ENCODE data around the gene ST6GALNAC2.
"Not testable (repeated sequence)": the region's sequence is repeated elsewhere in the genome, so short reads cannot be mapped to it uniquely, and the experiment has no call there.

ST6GALNAC2 gene

DNA sequence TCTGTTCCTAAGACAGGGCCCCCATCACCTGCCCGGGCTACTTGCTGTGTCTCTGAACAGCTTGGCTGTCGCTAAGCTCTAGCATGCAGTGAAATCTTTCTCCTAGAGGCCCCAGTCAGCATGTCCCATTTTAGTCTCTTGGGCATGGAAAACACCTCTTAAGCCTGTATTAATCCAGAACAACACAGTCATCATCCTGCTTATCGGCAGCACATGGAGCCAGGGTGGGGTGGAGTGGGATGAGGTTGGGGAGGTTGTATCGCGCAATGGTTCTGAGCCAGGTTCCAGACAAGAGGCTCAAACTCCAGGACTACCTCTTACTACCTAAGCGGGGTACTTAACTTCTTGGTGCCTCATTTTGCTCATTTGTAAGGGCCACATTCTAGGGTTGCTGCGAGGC lies 7.8 kb downstream of the ST6GALNAC2 start:
- DNase-seq = no peak
- in situ Hi-C loops (cut with HindIII; ENCODE audit: low pct_ligation_motif_present, low pct_unique_long_range_greater_than_20kb, low sequenced_read_pairs) = loop anchor here (10.0 kb wide), 1 partner anchor 67 kb away; the partner anchor contains the start of gene ST6GALNAC1

DNA sequence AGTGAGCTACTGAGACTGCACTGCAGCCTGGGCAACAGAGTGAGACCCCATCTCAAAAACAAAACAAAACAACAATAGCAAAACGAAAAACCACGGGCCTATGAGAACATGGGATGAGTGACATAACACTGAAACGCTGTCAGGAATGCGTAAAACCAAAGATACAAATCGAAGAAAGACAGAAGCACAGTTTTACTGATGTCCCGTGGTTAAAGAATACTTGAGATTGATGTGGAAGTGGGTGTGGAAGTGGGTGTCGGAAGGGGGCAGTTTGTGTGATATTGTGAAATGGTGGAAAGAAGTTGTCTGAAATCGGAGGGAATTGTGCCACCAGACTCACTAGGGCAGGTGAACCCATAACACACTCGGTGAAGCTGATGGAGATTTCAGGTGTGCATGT lies 9.5 kb downstream of the ST6GALNAC2 start:
- in situ Hi-C loops (cut with HindIII; ENCODE audit: low pct_ligation_motif_present, low pct_unique_long_range_greater_than_20kb, low sequenced_read_pairs) = loop anchor here (10.0 kb wide), 1 partner anchor 69 kb away; the partner anchor contains the start of gene ST6GALNAC1
- no peak for DNase-seq

DNA sequence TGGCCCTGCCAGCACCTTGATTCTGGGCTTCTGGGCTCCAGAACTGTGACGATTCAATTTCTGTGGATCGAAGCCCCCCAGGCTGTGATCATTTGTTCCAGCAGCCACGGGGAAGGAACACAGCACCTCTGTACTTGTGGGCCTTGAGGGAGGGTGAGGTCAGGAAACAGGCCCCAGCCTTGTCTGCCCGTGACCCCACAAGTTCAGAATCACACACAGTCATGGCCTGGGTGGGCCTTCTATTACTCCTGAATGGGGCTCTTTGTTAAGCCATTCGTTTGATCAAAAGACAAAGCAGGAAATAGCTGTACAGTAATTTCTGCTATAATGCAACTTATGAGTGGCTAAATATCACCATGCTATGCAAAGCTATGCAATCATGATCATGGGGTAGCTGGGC lies 10.1 kb downstream of the ST6GALNAC2 start:
- in situ Hi-C loops (cut with HindIII; ENCODE audit: low pct_ligation_motif_present, low pct_unique_long_range_greater_than_20kb, low sequenced_read_pairs) = loop anchor here (10.0 kb wide), 1 partner anchor 69 kb away; the partner anchor contains the start of gene ST6GALNAC1
- DNase-seq = no peak

DNA sequence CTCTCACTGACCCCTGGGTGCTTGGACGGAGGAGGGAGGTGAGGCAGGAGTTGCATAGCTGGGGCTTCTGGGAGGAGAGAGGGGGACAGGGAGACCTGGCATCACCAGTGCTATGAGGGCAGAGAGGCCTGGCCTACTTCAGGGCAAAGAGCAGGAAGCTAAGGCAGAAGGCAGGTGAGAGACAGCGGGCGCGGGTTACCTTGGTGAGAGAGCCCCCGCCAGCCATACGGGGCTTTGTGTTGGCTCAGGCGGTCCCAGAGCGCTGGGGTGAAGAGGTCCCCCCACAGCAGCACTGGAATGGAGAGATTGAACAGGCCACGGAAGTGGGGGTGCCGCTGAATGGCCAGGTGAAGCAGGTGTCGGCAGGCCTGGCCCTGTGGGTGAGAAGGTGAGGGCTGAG lies 11.5 kb downstream of the ST6GALNAC2 start:
- in situ Hi-C loops (cut with HindIII; ENCODE audit: low pct_ligation_motif_present, low pct_unique_long_range_greater_than_20kb, low sequenced_read_pairs) = loop anchor here (10.0 kb wide), 1 partner anchor 71 kb away; the partner anchor contains the start of gene ST6GALNAC1

DNA sequence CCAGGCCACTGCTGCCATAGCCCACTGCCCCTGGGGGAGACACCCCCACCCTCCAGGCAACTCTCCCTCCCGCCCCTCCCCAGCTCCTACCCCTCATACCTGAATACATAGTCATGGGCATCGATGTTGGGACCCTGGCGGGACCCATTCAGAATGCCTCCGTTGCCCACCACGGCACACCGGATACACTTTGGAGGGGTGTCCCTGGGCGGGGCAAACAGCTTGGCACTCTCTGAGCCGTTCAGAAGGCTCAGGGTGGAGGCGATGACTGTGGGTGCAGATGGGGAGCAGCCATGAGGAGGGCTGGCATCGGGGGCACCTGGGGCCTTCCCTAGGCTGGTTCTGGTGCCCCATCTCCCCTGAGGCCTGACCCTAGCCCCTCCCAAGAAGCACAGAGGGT lies 12.6 kb downstream of the ST6GALNAC2 start:
- in situ Hi-C loops (cut with HindIII; ENCODE audit: low pct_ligation_motif_present, low pct_unique_long_range_greater_than_20kb, low sequenced_read_pairs) = loop anchor here (10.0 kb wide), 1 partner anchor 72 kb away; the partner anchor contains the start of gene ST6GALNAC1
- DNase-seq = no peak

More for the DNA sequence above, 11.5 kb downstream of the ST6GALNAC2 start:
- no peak for DNase-seq

DNA sequence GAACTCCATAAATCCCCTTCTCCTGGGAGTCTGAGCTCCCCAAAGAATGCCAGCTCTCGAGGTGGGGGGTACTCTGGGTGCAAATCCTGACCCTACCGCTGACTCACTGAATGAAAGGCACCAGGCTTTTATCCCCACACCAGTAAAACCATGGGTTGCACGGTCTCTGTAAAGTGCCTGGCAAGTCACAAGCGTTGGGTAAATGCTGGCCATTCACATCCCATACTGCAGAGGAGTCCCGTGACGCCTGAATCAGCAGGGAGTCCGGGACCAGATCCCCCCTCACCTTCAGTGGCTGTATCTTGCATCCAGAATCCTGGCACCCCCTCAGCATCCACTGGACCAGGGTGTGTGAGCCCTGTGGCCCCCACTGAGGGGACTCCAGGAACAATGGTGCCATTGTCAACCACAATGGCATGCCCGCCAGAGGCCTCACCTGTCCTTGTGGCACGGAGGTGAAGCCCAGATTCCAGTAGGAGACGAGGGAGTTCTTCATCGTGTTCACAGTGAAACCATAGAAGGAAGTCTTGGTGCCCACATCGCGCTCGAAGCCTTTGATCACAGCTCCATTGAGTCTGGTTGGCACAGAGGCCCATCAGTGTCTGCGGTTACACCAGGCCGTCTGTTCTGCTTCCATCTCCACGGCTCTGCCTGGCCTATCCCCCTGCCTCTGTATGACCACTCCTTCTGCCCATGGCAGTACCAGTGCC lies 13.3 kb downstream of the ST6GALNAC2 start:
- no peak for DNase-seq
- in situ Hi-C loops (cut with HindIII; ENCODE audit: low pct_ligation_motif_present, low pct_unique_long_range_greater_than_20kb, low sequenced_read_pairs) = loop anchor here (10.0 kb wide), 1 partner anchor 72 kb away; the partner anchor contains the start of gene ST6GALNAC1

DNA sequence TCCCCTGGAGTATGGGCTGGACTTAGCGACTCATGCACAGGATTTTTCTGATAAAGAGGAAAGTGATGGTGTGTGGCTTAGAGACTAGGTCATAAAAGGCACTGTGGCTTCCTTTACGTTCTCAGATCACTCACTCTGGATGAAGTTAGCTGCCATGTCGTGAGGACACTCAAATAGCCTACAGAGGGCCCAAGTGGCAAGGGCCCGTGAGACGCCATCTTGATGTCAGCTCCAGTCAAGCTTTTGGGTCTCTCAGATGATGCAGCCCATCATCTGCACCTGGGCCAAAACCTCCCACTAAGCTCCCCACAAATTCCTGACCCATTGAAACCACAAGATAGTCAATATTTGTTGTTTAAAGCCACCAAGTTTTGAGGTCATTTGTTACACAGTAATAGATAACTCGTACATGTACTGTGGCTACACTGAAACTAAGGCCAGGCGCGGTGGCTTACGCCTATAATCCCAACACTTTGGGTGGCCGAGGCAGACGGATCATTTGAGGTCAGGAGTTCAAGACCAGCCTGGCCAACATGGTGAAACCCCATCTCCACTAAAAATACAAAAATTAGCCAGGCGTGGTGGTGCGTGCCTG lies 14.7 kb downstream of the ST6GALNAC2 start:
- in situ Hi-C loops (cut with HindIII; ENCODE audit: low pct_ligation_motif_present, low pct_unique_long_range_greater_than_20kb, low sequenced_read_pairs) = loop anchor here (10.0 kb wide), 1 partner anchor 74 kb away; the partner anchor contains the start of gene ST6GALNAC1
- no peak for DNase-seq

DNA sequence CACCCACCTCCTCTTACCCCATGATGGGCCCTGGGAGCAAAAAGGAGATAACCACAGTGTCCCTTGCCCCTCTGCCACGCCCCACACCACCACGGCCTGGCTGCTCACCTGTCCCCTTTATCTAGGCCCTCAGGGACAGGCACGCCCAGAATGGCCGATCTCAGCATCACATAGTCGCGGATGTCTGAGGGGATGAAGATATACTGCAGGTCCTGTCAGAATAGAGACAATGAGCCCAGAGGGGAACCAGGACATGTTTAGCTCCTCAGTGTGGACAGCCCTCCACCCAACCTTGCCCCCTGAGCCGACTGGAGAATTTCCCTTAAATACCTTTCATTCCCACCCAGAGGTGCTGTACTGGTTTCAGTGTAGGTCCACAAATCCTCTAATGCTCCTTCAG lies 15.2 kb downstream of the ST6GALNAC2 start:
- DNase-seq = no peak
- in situ Hi-C loops (cut with HindIII; ENCODE audit: low pct_ligation_motif_present, low pct_unique_long_range_greater_than_20kb, low sequenced_read_pairs) = loop anchor here (10.0 kb wide), 1 partner anchor 74 kb away; the partner anchor contains the start of gene ST6GALNAC1

DNA sequence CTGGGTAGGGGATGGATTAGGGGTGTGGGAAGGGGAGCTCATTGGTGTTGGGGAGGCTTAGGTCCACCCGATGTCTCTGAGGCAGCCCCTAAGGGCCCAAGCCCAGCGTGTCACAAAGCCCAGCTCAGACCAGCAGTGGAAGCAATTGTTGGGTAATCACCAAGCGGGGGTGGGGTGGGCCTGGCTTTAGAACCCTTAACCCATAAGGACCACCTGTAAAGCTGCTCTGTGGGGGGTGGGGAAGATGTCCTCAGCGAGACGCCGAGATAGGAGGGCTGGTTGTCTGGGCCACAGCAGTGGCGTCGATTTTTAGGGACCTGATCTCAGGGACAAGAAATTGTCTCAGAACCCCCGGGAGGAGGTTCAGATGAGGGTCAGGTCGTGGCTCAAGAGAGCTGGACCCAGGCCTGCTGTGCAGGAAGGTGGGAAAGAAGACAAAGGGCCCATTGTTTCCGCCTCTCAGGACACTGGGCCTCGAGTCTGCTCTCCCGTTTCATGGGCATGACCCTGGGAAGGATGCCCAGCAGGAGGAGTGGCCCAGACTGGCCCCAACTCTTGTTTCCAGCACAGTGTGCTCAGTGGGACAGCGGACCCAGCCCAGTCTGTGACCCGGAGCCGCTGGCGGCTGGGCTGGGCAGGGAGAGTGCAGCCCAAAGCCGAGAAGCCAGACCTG lies 15.9 kb downstream of the ST6GALNAC2 start:
- DNase-seq = no peak
- in situ Hi-C loops (cut with HindIII; ENCODE audit: low pct_ligation_motif_present, low pct_unique_long_range_greater_than_20kb, low sequenced_read_pairs) = loop anchor here (10.0 kb wide), 1 partner anchor 75 kb away; the partner anchor contains the start of gene ST6GALNAC1

DNA sequence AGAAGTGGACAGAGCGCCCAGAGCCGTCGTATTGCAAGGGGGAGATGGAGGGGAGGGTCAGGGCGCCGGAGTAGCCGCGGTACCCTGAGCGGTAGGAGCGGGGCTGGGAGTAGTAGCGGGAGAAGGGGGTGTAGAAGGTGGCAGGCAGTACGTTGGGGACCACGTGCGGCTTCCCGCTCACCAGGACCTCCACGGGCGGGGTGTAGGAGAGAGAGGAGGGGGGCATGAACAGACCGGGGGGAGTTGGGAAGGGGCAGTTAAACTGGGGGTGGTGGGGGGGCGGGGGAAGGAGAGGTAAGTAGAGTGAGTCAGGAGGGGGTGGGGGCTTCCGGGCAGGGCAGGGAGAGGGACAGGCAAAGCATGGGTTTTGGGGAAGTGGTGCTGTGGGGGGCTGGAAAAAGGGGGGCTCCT lies 16.8 kb downstream of the ST6GALNAC2 start:
- no peak for DNase-seq
- in situ Hi-C loops (cut with HindIII; ENCODE audit: low pct_ligation_motif_present, low pct_unique_long_range_greater_than_20kb, low sequenced_read_pairs) = no loop called here

DNA sequence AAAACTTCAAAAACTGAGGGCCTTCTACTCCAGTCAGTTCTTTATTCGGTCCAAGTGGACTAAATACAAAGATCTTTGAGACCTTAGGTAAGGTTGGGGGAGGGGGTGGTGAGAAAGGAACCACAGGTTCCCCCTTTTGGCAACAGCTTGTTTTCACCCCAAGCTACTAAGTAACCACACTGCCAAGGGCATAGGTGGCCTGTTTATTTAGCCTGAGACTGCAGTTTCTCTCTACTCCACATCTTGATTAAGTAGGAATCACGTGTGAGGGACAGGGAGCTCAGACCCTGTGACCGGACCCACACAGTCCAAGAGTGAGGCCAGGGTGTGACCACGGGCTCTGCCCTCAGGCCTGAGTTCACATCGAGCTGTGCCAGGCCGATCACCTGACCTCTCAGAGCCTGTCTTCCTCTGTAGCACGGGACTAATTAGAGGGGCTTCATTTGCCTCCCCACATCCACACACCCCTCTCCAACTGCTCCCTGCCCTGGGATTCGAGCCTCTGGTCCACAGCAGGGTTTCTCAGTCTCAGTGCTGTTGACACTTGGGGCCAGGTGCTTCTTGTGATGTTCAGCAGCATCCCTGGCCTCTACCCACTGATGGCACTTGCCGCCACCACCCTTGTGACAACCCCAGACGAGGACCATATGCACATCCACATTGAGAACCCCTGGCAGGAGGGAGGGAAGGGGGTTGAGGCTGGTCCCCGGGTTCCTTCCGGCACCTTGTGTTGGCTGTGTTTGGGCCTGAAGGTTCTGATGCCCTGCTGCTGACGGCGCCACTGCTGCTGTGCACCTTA lies 17.8 kb downstream of the ST6GALNAC2 start:
- in situ Hi-C loops (cut with HindIII; ENCODE audit: low pct_ligation_motif_present, low pct_unique_long_range_greater_than_20kb, low sequenced_read_pairs) = no loop called here
- no peak for DNase-seq

DNA sequence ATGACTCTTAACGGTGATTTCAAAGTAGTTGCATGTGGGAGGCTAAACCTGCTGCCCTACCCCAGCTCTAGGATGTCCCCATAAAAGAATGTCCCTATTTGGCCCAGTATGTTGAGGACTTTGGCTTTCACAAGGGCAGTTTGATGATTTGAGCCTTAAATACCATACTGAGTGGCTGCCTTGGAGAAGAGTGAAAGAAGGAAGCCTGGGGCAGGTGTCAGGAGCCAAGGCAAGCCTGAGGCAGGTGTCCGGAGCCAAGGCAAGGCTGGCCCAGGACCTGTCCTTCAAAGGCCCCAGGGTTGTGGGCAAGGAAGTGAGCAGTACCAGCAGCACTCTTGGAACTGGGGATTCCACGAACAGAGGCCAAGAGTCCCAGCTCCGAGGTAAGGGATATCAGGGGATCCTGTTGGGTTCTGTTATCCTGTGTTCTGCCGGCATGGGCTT lies 18.6 kb downstream of the ST6GALNAC2 start:
- no peak for DNase-seq
- in situ Hi-C loops (cut with HindIII; ENCODE audit: low pct_ligation_motif_present, low pct_unique_long_range_greater_than_20kb, low sequenced_read_pairs) = no loop called here

DNA sequence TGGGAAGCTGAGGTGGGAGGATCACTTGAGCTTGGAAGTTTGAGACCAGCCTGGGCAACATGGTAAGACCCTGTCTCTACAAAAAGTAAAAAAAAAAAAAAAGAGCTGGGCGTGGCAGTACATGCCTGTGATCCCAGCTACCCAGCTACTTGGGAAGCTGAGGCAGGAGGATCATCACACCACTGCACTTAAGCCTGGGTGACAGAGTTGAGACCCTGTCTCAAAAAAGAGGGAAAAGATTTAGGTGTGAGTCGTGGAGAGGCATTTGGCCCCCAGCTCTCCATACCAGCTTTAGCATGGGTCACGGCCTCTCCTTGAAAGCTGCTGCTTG lies 19.1 kb downstream of the ST6GALNAC2 start:
- in situ Hi-C loops (cut with HindIII; ENCODE audit: low pct_ligation_motif_present, low pct_unique_long_range_greater_than_20kb, low sequenced_read_pairs) = no loop called here
- no peak for DNase-seq

DNA sequence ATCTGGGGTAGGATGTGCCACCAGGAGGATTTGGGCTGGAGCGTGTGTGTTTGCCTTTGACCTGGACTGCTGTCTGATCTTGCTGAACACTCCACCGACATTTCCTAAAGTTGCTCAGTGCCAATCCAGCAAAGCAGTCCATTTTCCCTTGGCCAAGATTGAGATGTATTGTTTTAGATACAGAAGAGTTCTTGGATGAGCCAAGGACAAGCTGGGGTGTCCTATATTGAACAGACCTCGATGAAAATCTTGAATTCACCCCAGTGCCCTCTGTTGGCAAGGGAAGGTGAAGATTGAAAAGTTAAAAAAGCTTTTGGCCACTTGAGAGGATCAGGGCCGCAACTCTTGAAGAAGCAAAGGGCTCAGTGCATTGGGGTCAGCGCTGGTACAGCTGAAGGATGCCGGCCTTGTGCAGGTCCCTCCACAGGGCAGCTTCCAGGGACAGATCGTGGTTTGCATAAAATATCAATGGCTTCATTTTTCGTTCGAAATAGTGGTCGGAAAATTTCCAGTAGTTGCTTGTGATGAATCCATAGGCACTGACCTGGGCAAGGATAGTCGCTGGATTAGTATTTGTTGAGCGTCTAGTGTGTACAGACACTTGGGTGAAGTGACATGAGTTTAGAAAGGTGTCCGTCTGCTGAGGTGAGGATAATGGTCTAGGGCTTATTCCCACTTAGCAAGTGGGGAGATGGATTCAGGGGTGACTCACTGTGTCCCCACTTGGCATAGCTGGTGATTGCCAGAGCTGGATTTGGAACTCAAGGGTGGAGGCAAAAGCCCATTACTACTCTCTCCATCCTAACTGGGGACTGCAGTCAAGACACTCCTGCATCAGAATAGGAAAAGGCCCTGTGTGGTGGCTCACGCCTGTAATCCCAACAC lies 19.7 kb downstream of the ST6GALNAC2 start:
- in situ Hi-C loops (cut with HindIII; ENCODE audit: low pct_ligation_motif_present, low pct_unique_long_range_greater_than_20kb, low sequenced_read_pairs) = no loop called here
- no peak for DNase-seq

DNA sequence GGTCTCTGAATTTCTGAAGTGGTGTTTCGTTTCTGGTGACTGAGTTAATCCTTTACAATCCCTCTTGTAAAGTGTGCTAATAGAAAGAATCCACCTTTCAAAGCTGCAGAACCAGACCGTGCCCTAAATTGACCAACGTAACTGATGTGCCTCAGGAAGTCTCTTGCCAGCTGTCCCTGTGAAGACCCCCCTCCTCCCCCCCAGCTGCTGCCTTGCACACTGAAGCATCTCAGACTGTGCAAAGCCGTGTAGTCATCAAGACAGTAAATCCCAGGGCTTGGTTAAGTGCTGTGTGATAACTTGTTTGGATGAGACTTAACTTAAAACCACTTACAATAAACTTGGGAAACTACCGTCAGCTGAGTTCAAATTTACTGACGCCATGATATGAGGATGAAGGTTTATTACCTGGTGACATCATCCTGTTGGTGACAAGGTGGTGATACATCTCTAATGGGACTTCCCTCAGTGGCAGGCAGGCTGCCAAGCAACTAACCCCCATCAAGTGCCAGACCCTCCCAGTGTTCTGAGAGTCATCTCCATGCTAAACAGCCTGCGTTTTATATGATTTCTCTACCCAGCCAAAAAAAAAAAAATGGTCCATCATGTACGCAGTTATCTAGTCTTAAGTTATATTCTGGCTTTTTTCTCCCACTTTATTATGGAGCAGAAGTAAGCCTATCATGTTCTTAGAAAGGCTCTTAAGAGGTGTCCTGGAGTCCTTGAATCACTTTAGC lies 20.5 kb downstream of the ST6GALNAC2 start:
- in situ Hi-C loops (cut with HindIII; ENCODE audit: low pct_ligation_motif_present, low pct_unique_long_range_greater_than_20kb, low sequenced_read_pairs); DNase-seq: not testable (repeated sequence)

DNA sequence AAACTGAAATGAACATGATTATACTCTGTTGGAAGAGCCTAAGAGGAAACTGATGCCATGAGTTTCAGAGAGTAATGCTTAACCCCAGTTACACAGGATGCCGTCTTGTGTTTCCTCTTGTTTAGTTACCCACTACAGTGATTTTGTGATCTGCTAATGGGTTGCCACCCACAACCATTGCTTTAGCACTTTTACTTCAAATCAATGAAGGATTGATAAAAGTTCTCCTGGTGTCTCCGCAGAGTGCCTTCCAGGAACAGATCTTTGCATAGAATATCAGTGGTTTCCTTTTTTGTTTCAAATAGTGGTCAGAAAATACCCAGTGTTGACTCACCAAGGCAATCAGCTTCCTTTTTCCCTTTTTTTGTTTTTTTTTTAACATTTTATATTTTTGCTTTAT lies 22.3 kb downstream of the ST6GALNAC2 start:
- in situ Hi-C loops (cut with HindIII; ENCODE audit: low pct_ligation_motif_present, low pct_unique_long_range_greater_than_20kb, low sequenced_read_pairs); DNase-seq: not testable (repeated sequence)

DNA sequence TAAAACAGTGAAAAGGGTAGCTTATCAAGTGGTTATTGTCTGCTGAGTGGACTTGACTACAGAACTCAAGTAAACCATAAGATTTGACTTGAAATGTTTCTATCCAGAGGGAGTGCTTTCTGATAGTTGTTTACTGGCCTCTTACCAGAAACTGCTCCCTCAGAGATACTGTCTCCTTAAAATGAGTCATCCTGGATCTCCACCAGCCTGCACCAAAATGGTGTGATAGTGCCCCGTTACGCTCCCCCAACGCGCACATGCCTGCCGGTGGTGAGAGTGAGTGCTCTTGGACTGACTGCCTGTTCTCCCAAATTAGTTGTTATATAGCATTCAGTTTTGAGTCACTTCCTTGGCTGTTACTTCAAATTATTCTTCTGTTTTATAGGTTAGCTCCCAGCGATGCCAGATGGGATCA lies 22.9 kb downstream of the ST6GALNAC2 start:
- DNase-seq = no peak
- in situ Hi-C loops (cut with HindIII; ENCODE audit: low pct_ligation_motif_present, low pct_unique_long_range_greater_than_20kb, low sequenced_read_pairs) = no loop called here
